Tracheal epithelial cell (primary cell): ENCODE measurements around the gene OR51B4. TPM values are rescaled to one million over a fixed set of nuclear protein-coding genes. Genes with fewer than 3 reads are reported as not detected.

Experiments
- total RNA-seq: library from RNA; depleted of rRNA; stranded (reverse); fragments of >200 nt; gene quantifications from 2 replicates; pipeline ENCODE4 v1.2.1, GENCODE V29; 2014

The OR51B4 gene
- not detected in 2 replicates for total RNA-seq

GRCh38 chr11:5301846-5302245, at the start of gene OR51B4:
Gene OR51B4 (minus strand): TSS chr11:5301946. CDS start chr11:5301946, 0 bp downstream.

GRCh38 chr11:5351208-5351607, 49.5 kb upstream of the OR51B4 start, which contains the start of gene OR51B6:
Gene OR51B6 (plus strand): TSS chr11:5351508. CDS start chr11:5351508, 0 bp downstream.

GRCh38 chr11:5343474-5344335, 42.0 kb upstream of the OR51B4 start, which contains the start of gene OR51B5:
Gene OR51B5 (minus strand): TSS chr11:5343524. CDS start chr11:5343524, 0 bp downstream.

GRCh38 chr11:5324197-5324596, 22.5 kb upstream of the OR51B4 start, which contains the start of gene OR51B2:
Gene OR51B2 (minus strand): TSS chr11:5324297. CDS start chr11:5324297, 0 bp downstream.

GRCh38 chr11:5269715-5270147, 32.0 kb downstream of the OR51B4 start, which contains the start of gene HBE1:
Gene HBE1 (minus strand): TSS chr11:5269945. CDS start chr11:5269890, 55 bp downstream.

GRCh38 chr11:5254646-5255413, 46.9 kb downstream of the OR51B4 start, which contains the start of gene HBG2:
Gene HBG2 (minus strand): TSS chr11:5254781. CDS start chr11:5254728, 53 bp downstream.

Other genes starting within 250 kb of the OR51B4 start
- not detected in 2 replicates for gene OR52E2, start 242.3 kb downstream of the OR51B4 start, total RNA-seq
- not detected in 2 replicates for gene OR52E1, start 232.4 kb downstream of the OR51B4 start, total RNA-seq
- gene OR52A5, start 163.6 kb downstream of the OR51B4 start, total RNA-seq = not detected in 2 replicates
- gene OR52A1, start 147.2 kb downstream of the OR51B4 start, total RNA-seq = under 0.01 TPM in 1 of 2 replicates, not detected in the other
- not detected in 2 replicates for gene OR51V1, start 101.3 kb downstream of the OR51B4 start, total RNA-seq
- not detected in 2 replicates for gene HBB, start 74.9 kb downstream of the OR51B4 start, total RNA-seq
- not detected in 2 replicates for gene HBD, start 67.5 kb downstream of the OR51B4 start, total RNA-seq
- gene HBG1, start 52.1 kb downstream of the OR51B4 start, total RNA-seq = not detected in 2 replicates
- not detected in 2 replicates for gene HBG2, start 47.2 kb downstream of the OR51B4 start, total RNA-seq
- not detected in 2 replicates for gene HBE1, start 32.0 kb downstream of the OR51B4 start, total RNA-seq
- gene OR51B2, start 22.4 kb upstream of the OR51B4 start, total RNA-seq = not detected in 2 replicates
- gene OR51B5, start 41.6 kb upstream of the OR51B4 start, total RNA-seq = not detected in 2 replicates
- gene OR51B6, start 49.6 kb upstream of the OR51B4 start, total RNA-seq = not detected in 2 replicates
- gene OR51M1, start 81.9 kb upstream of the OR51B4 start, total RNA-seq = not detected in 2 replicates
- gene OR51Q1, start 120.2 kb upstream of the OR51B4 start, total RNA-seq = not detected in 2 replicates
- gene OR51I1, start 139.6 kb upstream of the OR51B4 start, total RNA-seq = 0.24 TPM in 1 of 2 replicates, not detected in the other
- not detected in 2 replicates for gene OR51I2, start 147.4 kb upstream of the OR51B4 start, total RNA-seq
- not detected in 2 replicates for gene OR52D1, start 186.7 kb upstream of the OR51B4 start, total RNA-seq
- gene UBQLN3, start 208.0 kb upstream of the OR51B4 start, total RNA-seq = not detected in 2 replicates
- 0.21 TPM in 1 of 2 replicates, not detected in the other for gene UBQLNL, start 214.8 kb upstream of the OR51B4 start, total RNA-seq
- 0.21 and 0.48 TPM in 2 replicates for gene OR52H1, start 246.6 kb upstream of the OR51B4 start, total RNA-seq